Measurements from ENCODE around the gene MLLT10.

- TF ChIP-seq, protein P1, sequence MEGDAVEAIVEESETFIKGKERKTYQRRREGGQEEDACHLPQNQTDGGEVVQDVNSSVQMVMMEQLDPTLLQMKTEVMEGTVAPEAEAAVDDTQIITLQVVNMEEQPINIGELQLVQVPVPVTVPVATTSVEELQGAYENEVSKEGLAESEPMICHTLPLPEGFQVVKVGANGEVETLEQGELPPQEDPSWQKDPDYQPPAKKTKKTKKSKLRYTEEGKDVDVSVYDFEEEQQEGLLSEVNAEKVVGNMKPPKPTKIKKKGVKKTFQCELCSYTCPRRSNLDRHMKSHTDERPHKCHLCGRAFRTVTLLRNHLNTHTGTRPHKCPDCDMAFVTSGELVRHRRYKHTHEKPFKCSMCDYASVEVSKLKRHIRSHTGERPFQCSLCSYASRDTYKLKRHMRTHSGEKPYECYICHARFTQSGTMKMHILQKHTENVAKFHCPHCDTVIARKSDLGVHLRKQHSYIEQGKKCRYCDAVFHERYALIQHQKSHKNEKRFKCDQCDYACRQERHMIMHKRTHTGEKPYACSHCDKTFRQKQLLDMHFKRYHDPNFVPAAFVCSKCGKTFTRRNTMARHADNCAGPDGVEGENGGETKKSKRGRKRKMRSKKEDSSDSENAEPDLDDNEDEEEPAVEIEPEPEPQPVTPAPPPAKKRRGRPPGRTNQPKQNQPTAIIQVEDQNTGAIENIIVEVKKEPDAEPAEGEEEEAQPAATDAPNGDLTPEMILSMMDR (conservative IDR thresholded peaks at IDR 0.05) = no peak
- TF ChIP-seq EZH2 (IDR thresholded peaks at IDR 0.05; ENCODE audit: low read depth) = no peak
These were observed 127.1 kb downstream of the MLLT10 start for GRCh38 chr10:21661087-21661486.

Measured in PC-9 (cell line).